Muscle of arm (tissue), 12 donors: ENCODE measurements around the gene DSTN. TPM values are rescaled to one million over a fixed set of nuclear protein-coding genes. Genes with fewer than 3 reads are reported as not detected.
"Not testable (repeated sequence)": the region's sequence is repeated elsewhere in the genome, so short reads cannot be mapped to it uniquely, and the experiment has no call there.

Source experiments
- DNase-seq: peaks from one replicate; pipeline ENCODE4 v3.0.0-alpha.2; 2013
- polyA plus RNA-seq, 12 donors: library from polyadenylated mRNA; unstranded; fragments of 120-200 nt; gene quantifications; one replicate each; pipeline ENCODE4 v1.2.1, GENCODE V29; 2013; ENCODE audit not compliant: insufficient read length in 12 of 12

Gene DSTN
- polyA plus RNA-seq, 12 donors = 231 to 323 (median 284) TPM; not detected in 1

- no peak for DNase-seq
Measured at GRCh38 chr20:17647391-17648314, 77.8 kb downstream of the DSTN start.

DNA sequence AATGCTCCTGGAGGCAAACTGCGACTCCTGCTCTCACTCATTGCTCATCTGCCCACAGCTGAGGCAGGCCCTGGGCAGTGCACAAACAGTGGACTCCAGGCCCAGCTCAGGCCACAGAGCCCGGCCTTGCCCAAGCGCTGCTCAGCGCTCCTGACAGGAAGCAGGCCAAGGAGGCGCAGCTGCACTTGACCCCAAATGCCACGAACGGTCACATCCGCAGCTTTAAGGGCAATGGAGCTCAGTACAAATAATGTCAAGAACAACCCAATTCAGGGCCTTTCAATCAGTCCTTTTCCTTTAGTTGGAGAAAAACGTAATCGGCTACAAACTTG is 78.4 kb downstream of the DSTN start:
- no peak for DNase-seq

GRCh38 chr20:17648791-17649730 is 79.2 kb downstream of the DSTN start:
- no peak for DNase-seq

DNA sequence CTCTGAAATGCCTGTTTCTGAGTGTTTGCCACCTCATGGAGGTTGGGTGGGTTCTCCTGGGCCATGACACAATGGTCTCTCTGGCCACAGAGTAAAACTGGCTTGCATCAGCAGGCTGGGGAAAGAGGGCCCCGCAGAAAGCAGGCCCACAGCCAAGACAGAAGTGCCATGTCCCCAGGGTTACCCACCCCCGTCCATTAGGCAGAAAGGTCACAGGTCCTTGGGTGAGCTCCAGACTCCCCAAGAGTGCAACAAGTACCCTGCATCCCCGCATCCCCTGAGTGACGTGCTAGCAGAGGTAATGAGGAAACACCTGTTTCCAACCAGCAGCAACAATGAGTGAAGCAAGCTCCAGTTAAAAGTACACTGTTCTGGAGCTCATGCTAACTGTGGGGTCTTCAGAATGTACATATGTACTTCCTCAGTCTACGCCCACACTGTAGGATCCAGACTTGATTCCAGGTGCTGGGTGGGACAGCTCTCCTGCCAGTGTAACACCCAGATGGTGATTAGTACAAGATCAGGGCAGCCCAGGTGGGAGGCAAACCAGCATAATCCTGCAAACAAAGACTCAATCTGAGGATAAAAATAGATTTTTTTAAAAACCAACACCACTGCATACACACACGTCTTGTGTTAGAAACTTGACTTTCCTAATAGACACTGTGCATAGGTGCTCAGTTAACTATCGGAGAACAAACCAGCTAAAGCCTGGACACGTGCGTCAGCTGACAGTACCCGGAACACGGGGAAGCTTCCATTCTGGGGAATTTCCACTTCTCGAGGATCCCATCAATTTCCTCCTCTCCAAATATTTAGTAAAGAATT is 80.6 kb downstream of the DSTN start:
- DNase-seq = no peak

DNA sequence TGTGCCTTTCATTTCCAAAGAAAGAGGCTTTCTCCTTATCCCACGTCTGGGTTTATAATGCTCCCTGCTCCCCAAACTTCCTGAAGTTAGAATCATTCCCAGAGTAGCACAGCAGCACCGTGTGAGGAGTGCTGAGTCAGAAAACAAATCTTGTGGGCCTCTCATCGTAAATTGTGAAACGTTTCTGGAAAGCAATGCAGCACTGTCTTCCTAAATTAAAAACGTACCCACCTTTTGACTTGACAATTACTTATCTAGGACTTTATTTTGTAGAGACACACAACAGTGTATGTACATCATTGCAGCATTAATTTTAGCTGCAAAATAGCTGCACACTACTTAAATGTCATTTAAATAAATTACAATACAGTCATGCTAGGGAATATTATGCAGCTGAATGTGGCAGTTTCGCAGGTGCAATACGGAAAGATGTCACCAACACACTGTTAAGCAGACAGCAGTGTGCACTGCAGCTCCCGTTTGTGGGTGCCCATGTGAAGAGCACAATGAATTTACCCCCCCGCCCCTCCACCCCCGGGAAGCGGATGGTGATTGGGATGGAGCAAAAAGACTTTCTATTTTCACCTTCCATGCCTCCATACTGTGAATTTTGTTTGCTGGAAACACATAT is 81.4 kb downstream of the DSTN start:
- DNase-seq = no peak

- no peak for DNase-seq
Measured at GRCh38 chr20:17651760-17652388, 82.0 kb downstream of the DSTN start.

DNA sequence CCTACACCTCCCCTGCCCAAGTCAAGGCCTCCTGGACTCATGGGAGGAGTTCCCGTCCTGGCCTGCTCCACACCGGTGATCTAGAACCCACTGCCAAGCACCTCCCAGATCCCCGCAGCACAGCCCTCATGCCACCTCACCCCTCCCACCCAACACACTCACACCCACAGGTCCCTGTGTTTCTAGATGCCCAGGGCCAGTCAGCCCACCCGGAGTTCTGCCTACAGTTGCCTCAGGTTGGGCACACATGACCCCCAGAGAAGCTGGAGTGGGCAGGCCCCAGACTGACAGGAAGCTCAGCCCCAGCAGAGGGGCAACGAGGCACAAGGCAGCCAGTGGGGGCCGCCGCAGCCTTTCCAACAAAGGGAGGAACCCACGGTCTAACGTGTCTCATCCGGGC is 82.5 kb downstream of the DSTN start:
- DNase-seq = no peak

DNA sequence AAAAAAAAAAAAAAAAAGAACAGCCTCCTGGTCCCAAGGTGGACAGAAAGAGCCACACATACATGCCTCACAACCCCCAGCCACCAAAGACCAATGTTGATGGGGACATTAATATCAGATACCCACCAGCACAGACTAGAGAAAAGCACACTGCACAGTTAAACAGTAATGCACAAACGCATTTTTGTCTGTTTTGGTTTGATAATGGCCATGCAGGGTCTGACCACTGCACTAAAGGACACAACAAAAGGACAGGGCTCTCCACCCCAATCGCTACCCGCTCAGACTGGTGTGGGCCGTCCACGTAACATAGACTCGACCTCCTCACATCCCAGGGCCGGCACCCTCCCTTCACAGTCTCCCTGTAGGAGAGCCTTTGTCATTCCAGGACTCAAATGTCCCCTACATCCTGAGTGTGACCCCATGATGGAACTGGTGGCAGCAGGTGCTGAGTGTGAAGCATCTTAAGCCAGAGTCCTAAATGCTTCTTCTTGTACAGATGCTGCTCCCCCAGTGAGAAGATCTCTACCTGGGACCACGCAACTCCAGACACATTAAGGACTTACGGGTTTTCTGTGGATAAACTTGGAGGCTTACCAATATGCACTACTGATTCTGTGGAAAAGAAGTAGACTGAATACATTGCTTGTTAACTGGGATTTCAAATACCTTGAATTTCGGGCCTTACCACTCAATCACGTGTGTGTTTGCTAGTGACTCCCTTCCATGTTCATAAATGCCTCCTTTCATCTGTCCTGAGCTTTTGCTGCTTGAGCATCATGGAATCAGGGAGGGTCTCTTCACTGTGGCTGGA is 84.2 kb downstream of the DSTN start:
- no peak for DNase-seq

DNA sequence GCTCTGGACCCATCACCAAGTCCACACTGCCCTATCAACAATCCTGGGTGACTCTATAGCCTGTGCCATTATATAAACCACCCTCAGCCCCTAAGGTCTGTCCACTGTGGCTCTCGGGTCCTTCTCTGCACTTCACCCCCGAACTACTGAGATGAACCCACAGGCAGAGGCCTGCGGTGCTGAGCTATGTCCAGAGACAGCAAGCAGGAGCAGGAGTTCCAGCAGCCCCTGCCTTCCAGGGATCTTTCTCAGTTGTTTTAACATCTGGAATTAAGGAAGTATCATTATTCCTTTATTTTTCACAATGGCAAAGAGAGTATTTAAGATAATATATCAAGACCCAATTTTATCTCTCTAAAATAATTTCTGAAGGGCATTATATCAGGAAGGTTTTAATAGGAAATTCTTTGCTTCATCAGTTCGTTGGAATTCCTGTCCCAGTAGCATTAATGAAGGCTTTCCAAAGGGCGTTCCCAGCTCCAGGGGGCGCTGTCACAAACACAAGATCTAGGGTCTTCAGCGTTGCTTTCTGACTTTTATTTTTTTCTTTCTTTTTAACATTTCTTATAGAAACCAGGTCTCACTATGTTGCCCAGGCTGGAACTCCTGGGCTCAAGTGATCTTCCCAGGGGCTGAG is 84.9 kb downstream of the DSTN start:
- DNase-seq = no peak

DNA sequence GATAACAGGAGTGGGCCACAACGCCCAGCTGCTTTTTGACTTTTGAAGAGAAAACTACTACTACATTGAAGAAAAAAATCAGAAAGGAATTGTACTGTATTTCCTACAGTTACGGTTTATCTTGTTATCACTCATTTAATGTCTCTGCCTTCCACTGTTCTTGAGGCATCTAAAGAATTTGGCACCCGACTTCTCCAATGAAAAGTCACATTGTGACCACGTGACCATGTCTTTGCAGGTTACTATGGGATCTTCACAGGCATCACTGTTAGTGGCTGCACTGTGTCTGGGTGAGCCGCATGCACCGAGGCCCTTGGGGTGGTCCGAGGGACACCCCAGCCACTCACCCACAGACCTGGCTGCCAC is 85.4 kb downstream of the DSTN start:
- no peak for DNase-seq

GRCh38 chr20:17655865-17656479 is 86.1 kb downstream of the DSTN start:
- no peak for DNase-seq

DNA sequence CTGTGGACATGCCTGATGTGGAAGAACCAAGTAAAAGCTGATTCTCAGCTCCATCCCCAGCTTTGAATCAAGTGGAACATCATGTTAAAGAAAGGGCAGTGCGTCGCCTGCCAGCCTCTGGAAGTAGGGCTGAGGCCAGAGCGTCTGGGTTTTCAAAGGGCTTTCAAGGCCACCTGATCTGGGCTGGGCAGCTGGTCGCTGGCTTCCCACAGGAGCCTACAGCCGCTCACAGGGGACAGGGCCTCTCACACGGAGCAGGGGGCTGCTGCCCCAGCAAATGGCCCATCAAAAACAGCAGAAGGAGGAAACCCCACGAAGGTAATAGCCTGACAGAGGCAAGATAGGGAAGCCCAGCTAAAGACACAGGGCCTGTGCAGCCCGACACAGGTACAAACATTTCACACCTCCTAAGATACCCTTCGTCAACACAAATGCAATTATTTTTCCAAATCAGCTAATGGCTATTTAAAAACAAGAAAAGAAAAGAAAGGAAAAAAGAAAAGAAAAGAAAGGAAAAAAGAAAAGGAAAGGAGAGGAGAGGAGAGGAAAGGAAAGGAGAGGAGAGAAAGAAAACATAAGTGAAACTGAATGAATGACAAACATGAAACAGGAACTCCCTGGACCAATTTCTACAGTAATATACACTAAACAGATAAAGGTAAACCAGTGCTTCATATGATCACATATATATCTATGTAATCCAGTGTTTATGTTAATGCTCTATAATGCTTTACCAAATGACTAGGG is 87.4 kb downstream of the DSTN start:
- no peak for DNase-seq

DNA sequence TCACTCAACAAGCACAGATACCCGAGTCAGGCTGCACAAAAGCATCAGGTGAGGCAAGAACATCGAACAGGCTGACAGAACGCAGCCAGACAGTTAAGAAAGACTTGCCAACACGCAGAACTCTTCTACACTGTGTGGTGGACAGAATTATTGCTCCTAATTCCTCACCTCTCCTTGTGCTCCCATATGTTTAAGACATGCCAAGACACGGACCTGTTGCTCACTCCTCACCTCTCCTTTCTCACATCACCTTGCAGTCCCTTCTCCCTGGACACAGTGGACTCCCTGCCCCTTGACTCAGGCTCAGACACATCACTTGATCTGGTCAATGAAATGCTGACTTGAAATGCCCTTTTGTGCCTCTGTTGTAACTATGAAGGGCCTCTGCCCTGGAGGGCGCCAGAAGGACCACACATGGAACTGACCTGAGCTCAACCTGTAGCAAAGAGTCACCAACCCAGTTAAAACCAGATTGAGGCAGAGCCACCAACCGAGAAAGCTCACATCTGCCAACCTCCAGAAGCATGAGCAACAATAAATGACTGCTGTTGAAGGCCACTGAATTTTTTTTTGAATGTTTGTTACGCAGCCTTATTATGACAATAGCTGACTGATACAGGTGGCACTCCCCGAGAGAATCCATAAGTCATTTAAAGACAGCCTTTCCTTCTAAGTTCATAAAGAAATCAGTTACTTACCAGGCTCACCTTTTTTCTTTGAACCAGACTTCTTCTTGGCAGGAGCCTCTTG is 88.2 kb downstream of the DSTN start:
- DNase-seq = no peak

DNA sequence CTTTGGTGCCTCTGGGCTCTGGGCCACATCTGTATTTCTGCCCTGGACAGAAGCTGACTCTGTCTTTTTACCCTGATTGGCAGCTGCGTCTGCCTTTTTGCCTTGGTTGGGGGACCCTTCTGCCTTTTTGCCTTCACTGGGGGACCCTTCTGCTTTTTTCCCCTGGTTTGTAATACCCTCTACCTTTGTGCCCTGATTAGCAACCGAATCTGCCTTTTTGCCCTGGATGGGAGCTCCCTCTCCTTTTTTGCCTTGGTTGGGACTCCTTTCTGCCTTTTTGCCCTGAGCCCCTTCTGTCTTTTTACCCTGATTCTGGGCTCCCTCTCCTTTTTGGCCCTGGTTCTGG is 88.7 kb downstream of the DSTN start:
- DNase-seq = no peak

- DNase-seq = not testable (repeated sequence)
Measured at GRCh38 chr20:17659344-17659743, 89.5 kb downstream of the DSTN start.
